ENCODE results near the gene CTNNA3. TPM values are rescaled to one million over a fixed set of nuclear protein-coding genes. Genes with fewer than 3 reads are reported as not detected.

CTNNA3 gene
- not detected in 2 replicates for total RNA-seq

GRCh38 chr10:67696029-67696428, at the start of gene CTNNA3:
CTNNA3 (minus strand) TSS chr10:67696195.

DNA sequence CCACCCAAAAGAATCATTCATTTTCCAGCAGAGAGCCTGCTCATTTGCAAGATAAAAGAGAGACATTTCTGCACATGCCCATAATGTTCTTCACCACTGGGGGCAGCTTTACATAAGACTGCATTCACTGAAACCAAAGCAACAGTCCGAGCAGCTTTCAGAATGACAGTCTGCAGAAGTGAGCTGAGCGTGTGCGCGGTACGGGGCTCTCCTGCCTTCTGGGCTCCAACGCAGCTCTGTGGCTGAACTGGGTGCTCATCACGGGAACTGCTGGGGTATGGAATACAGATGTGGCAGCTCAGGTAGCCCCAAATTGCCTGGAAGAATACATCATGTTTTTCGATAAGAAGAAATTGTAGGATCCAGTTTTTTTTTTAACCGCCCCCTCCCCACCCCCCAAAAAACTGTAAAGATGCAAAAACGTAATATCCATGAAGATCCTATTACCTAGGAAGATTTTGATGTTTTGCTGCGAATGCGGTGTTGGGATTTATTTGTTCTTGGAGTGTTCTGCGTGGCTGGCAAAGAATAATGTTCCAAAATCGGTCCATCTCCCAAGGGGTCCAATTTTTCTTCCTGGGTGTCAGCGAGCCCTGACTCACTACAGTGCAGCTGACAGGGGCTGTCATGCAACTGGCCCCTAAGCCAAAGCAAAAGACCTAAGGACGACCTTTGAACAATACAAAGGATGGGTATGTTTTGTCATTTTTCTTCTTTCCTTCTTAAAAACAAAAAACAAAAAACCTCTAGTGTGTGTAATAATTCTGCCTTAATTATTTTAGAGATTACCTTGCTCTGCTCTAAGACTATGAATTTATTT, 769.9 kb downstream of the CTNNA3 start, which contains the start of gene LRRTM3:
Gene LRRTM3 (plus strand): TSS at position 141 of the 820 bp plus-strand sequence.

Other genes with a start within 250 kb of the CTNNA3 start
- 9.9 and 12.8 TPM in 2 replicates for gene DNAJC12, start 142.0 kb upstream of the CTNNA3 start, total RNA-seq
- gene SIRT1, start 188.5 kb upstream of the CTNNA3 start, total RNA-seq: 7.9 and 10.6 TPM in 2 replicates

Measured in pericardium fibroblast (primary cell).